Subcutaneous adipose tissue (tissue), 4 donors: Measurements from ENCODE around the gene RAB11FIP5. TPM values are rescaled to one million over a fixed set of nuclear protein-coding genes. Genes with fewer than 3 reads are reported as not detected.

Experiments used
- CTCF ChIP-seq: fragments of 450-650 bp; IDR thresholded peaks from one replicate; pipeline ENCODE4 v1.5.1; 2016; ENCODE audit warnings: low read depth, mild to moderate bottlenecking, control low read depth, antibody characterized with exemption, moderate library complexity
- total RNA-seq, 4 donors: library from RNA; depleted of rRNA; stranded (reverse); fragments of >200 nt; gene quantifications; one replicate each; pipeline ENCODE4 v1.1.0, GENCODE V29; 2016

The RAB11FIP5 gene
- total RNA-seq, 4 donors from 2014 or later: 12.2 to 21.1 (median 15.5) TPM

- TF ChIP-seq CTCF: no peak
These were observed 76.6 kb downstream of the RAB11FIP5 start for GRCh38 chr2:73035899-73036711.

GRCh38 chr2:73034661-73035375 is 77.9 kb downstream of the RAB11FIP5 start:
- TF ChIP-seq CTCF: no peak

- TF ChIP-seq CTCF: no peak
These were observed 78.9 kb downstream of the RAB11FIP5 start for GRCh38 chr2:73033766-73034381.

GRCh38 chr2:73033142-73033765 is 79.5 kb downstream of the RAB11FIP5 start:
- no peak for TF ChIP-seq CTCF

- no peak for TF ChIP-seq CTCF
These were observed 80.0 kb downstream of the RAB11FIP5 start for GRCh38 chr2:73032702-73033097.

GRCh38 chr2:73031725-73032701 is 80.7 kb downstream of the RAB11FIP5 start:
- no peak for TF ChIP-seq CTCF
